GM23248 (cell line): ENCODE measurements around the gene PLA2G2F.

Experiments
- EZH2 ChIP-seq: fragments of 200-600 bp; sonication (generic); IDR thresholded peaks from 2 replicates; pipeline ENCODE4 v1.6.1; 2018; ENCODE audit warnings: antibody characterized with exemption, mild to moderate bottlenecking; ENCODE audit not compliant: insufficient read depth, poor library complexity, severe bottlenecking
- EZH2phosphoT487 ChIP-seq: fragments of 200-600 bp; sonication (generic); IDR thresholded peaks from 2 replicates; pipeline ENCODE4 v1.6.1; 2018; ENCODE audit warnings: antibody characterized with exemption, moderate library complexity, mild to moderate bottlenecking, low read depth; ENCODE audit not compliant: insufficient read depth

DNA sequence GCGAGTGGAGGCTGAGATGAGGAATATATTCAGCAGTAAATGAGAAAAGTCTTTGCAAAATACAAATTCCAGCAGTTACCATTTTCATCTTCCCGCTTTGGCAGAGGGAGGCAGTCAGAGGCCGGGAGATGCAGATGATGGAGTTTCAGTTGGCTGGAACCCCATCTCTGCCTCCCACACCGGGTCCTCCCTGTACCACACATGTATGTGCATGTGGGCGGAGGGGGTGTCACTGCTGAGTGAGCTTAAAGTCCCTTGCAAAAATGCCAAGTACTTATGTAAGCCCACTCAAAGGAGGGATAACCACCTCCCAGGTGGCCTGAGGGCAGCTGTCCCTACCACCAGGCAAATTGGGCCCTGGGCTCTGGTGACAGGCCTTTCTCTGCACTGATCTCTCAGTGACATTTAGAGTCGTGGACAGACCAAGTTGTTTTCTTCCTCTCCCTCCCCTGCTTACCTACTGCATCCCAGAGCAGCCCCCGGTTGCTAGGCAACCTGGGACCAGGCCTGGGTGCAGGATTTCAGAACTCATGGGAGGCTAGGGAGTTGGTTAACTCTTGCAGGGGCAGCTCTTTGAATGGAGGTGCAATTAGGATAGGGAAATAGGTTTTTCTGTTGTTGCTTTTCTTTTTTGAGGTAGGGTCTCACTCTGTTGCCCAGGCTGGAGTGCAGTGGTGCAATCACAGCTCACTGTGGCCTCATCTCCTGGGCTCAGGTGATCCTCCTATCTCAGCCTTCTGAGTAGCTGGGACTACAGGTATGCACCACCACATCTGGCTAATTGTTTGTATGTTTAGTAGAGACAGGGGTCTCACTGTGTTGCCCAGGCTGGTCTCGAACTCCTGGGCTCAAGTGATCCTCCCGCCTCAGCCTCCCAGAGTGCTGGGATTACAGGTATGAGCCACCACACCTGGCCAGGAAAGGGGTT, 29.7 kb downstream of the PLA2G2F start:
- TF ChIP-seq EZH2, result no peak
- TF ChIP-seq EZH2phosphoT487, result no peak
